A673 (cell line): ENCODE data around the gene CMTM4. TPM values are rescaled to one million over a fixed set of nuclear protein-coding genes. Genes with fewer than 3 reads are reported as not detected.
"Not testable (repeated sequence)": the region's sequence is repeated elsewhere in the genome, so short reads cannot be mapped to it uniquely, and the experiment has no call there.

ENCODE experiments used
- BruUV-seq: library from RNA; stranded (reverse); fragments of 400-500 nt; replicated peaks from 2 replicates; lab custom pipeline; 2021; lab: Mats Ljungman, UMichigan
- CTCF ChIA-PET: fragments of 300-600 bp; sonication (Branson Sonifier 250); formaldehyde crosslinking; loops from one replicate; lab custom pipeline; 2022; ENCODE audit warnings: antibody characterized with exemption; lab: Charles Lee
- POLR2A ChIA-PET: fragments of 300-600 bp; sonication (Branson Sonifier 250); formaldehyde crosslinking; loops from one replicate; lab custom pipeline; 2022; ENCODE audit warnings: antibody characterized with exemption; ENCODE audit not compliant: low non-redundant PET; lab: Charles Lee
- DNase-seq: peaks from one replicate; pipeline ENCODE4 v3.0.0-alpha.2; 2015; ENCODE audit warnings: low spot score
- H3K27ac ChIP-seq: fragments of 200-600 bp; sonication (generic); 2 replicates; pipeline ENCODE4 v1.5.1; 2016; ENCODE audit warnings: mixed run types, low read depth, mild to moderate bottlenecking, mixed read lengths, antibody characterized with exemption, low read length; ENCODE audit not compliant: poor library complexity, severe bottlenecking
- H3K27me3 ChIP-seq: fragments of 200-600 bp; sonication (generic); replicated peaks from 2 replicates; pipeline ENCODE4 v1.6.1; 2017; ENCODE audit warnings: mixed run types, low read depth, mild to moderate bottlenecking, mixed read lengths, antibody characterized with exemption, low read length; ENCODE audit not compliant: insufficient read depth, poor library complexity
- H3K36me3 ChIP-seq: fragments of 200-600 bp; sonication (generic); 2 replicates; pipeline ENCODE4 v1.6.1; 2016; ENCODE audit warnings: mixed run types, mild to moderate bottlenecking, mixed read lengths, antibody characterized with exemption, low read length; ENCODE audit not compliant: insufficient read depth, poor library complexity, severe bottlenecking
- H3K4me1 ChIP-seq: fragments of 200-600 bp; sonication (generic); 2 replicates; pipeline ENCODE4 v1.6.1; 2017; ENCODE audit warnings: mixed run types, mild to moderate bottlenecking, mixed read lengths, antibody characterized with exemption, low read length; ENCODE audit not compliant: insufficient read depth, poor library complexity, severe bottlenecking
- H3K4me3 ChIP-seq: fragments of 200-600 bp; sonication (generic); 2 replicates; pipeline ENCODE4 v1.5.1; 2016; ENCODE audit warnings: low read depth, mixed run types, mild to moderate bottlenecking, mixed read lengths, low read length; ENCODE audit not compliant: poor library complexity, severe bottlenecking
- H3K9me3 ChIP-seq: fragments of 200-600 bp; sonication (generic); 2 replicates; pipeline ENCODE4 v1.6.1; 2016; ENCODE audit warnings: mixed run types, low read depth, mild to moderate bottlenecking, mixed read lengths, antibody characterized with exemption, low read length; ENCODE audit not compliant: poor library complexity, severe bottlenecking
- CTCF ChIP-seq: fragments of 300-800, 200-600 bp; sonication (generic); conservative IDR thresholded peaks from 2 replicates; pipeline ENCODE4 v1.5.1; 2017; ENCODE audit warnings: low read depth, mild to moderate bottlenecking, antibody characterized with exemption, low read length, moderate library complexity, mixed read lengths
- EZH2 ChIP-seq: fragments of 200-600 bp; sonication (generic); IDR thresholded peaks from 2 replicates; pipeline ENCODE4 v1.6.1; 2017; ENCODE audit warnings: borderline replicate concordance, low read depth, mild to moderate bottlenecking, mixed read lengths, antibody characterized with exemption, low read length; ENCODE audit not compliant: poor library complexity, severe bottlenecking
- intact Hi-C: fragments of 100-400 bp; cut with micrococcal nuclease; formaldehyde crosslinking; loops from one replicate; pipeline ENCODE4 v1.10.0; 2022; ENCODE audit not compliant: unreplicated experiment
- total RNA-seq: library from RNA; stranded (reverse); gene quantifications from 2 replicates; pipeline ENCODE4 v1.2.3, GENCODE V29; 2021

Gene CMTM4
- total RNA-seq, 1 experiment from 2014 or later, result 30.3 TPM

GRCh38 chr16:66662445-66663194 is 33.9 kb downstream of the CMTM4 start:
- CTCF ChIA-PET, result interaction anchor here (3.3 kb wide), 1 partner anchor 12 kb away, joined by 17 read pairs; no protein-coding TSS in a partner anchor
- Histone ChIP-seq H3K4me1 (peaks cover 9% of the 10 kb centered on the region), H3K27ac (no peak overlapping the region), H3K27me3 (no peaks in the 10 kb centered on the region), H3K36me3 (no peaks in the 10 kb centered on the region), H3K9me3 (no peaks in the 10 kb centered on the region), H3K4me3 (no peak overlapping the region)
- POLR2A ChIA-PET, result no interaction called here
- intact Hi-C loops, result no loop called here
- no TSS peak for BruUV-seq
- TF ChIP-seq EZH2 (no peak), CTCF (peak; percentile 46)
- DNase-seq, result no peak

- DNase-seq, BruUV-seq, H3K4me1 ChIP-seq, H3K27me3 ChIP-seq, H3K36me3 ChIP-seq, POLR2A ChIA-PET, H3K9me3 ChIP-seq, H3K27ac ChIP-seq, H3K4me3 ChIP-seq, intact Hi-C loops: not testable (repeated sequence)
- CTCF ChIA-PET, result interaction anchor here (3.3 kb wide), 1 partner anchor 11 kb away, joined by 17 read pairs; no protein-coding TSS in a partner anchor
These were observed 34.7 kb downstream of the CMTM4 start for GRCh38 chr16:66661671-66662346.

GRCh38 chr16:66661210-66661560 is 35.4 kb downstream of the CMTM4 start:
- intact Hi-C loops, result no loop called here

More at GRCh38 chr16:66661210-66661560, 35.4 kb downstream of the CMTM4 start:
- ChIA-PET CTCF (interaction anchor here (1.1 to 3.3 kb wide), 2 partner anchors 10 to 53 kb away, joined by 6 to 17 read pairs; no protein-coding TSS in a partner anchor), POLR2A (interaction anchor here (0.6 kb wide), 1 partner anchor 19 kb away, joined by 25 read pairs; no protein-coding TSS in a partner anchor)
- TF ChIP-seq CTCF (no peak), EZH2 (no peak)
- Histone ChIP-seq H3K27me3 (no peaks in the 10 kb centered on the region), H3K9me3 (no peaks in the 10 kb centered on the region), H3K4me1 (peaks cover 9% of the 10 kb centered on the region), H3K36me3 (no peaks in the 10 kb centered on the region), H3K4me3 (no peak overlapping the region), H3K27ac (peak overlapping the region; percentile 25)
- DNase-seq, result no peak
- BruUV-seq, result no TSS peak
